Urothelium cell line (cell line): Measurements from ENCODE around the gene PLK5.

Experiments used
- DNase-seq: peaks from one replicate; pipeline ENCODE4 v3.0.0; 2011; ENCODE audit warnings: low spot score, mixed read lengths
- FAIRE-seq: peaks from 2 replicates; lab custom pipeline; 2011; peaks lifted over from hg19 to GRCh38; lab: Jason Lieb, UNC

PLK5 gene

DNA sequence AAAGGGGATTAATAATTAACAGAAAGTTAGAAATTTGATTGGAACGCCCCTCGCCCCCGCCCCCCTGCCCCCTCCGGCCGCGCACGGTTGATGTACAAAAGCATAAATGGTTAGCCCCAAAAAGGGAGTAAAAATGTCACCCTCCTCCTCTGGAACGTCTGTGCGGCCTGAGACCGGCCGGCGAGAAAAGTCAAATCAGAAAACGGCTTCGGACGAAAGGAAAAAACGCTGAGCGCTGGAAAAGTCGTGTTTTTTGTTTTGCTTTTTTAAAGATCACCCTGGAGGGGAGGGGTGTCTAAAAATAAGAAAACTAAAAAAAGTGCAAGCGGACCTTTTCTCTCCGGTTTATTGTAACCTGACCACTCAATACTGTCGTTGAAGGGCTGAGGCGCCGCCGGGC, 31.1 kb downstream of the PLK5 start:
- FAIRE-seq: no peak

GRCh38 chr19:1555487-1556389, 31.9 kb downstream of the PLK5 start:
- no peak for DNase-seq
- no peak for FAIRE-seq

More for the DNA sequence above, 31.1 kb downstream of the PLK5 start:
- DNase-seq: no peak

- DNase-seq: no peak
These were observed 32.7 kb downstream of the PLK5 start for GRCh38 chr19:1556390-1557070.

GRCh38 chr19:1558552-1558951, 34.7 kb downstream of the PLK5 start:
- no peak for FAIRE-seq

More at GRCh38 chr19:1556390-1557070, 32.7 kb downstream of the PLK5 start:
- no peak for FAIRE-seq

GRCh38 chr19:1560286-1560882, 36.5 kb downstream of the PLK5 start:
- DNase-seq: no peak
- no peak for FAIRE-seq

More at GRCh38 chr19:1558552-1558951, 34.7 kb downstream of the PLK5 start:
- DNase-seq: no peak

DNA sequence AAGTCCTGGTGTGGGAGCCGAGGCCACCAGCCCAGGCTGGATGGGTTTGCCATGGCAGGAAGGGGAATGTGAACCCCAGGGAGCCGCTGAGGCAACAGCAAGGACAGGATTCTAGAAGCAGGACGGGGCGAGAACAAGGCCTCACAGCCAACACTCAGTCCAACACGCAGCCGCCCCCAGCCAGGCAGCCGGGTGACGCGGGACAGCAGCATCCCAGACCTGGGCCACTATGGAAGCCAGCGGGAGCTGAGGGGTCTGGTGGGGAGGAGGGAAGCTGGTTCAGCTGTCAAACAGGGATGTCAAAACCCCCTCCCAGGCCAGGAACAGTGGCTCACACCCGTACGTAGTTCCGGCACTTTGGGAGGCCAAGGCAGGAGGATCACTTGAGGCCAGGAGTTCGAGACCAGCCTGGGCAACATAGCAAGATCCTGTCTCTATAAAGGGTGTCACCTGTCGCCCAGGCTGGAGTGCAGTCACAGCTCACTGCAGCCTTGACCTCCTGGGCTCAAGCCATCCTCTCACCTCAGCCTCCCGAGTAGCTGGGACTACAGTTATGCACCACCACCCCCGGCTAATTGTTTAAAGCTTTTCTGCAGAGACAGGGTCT, 37.5 kb downstream of the PLK5 start:
- FAIRE-seq (no peak), DNase-seq (no peak)

DNA sequence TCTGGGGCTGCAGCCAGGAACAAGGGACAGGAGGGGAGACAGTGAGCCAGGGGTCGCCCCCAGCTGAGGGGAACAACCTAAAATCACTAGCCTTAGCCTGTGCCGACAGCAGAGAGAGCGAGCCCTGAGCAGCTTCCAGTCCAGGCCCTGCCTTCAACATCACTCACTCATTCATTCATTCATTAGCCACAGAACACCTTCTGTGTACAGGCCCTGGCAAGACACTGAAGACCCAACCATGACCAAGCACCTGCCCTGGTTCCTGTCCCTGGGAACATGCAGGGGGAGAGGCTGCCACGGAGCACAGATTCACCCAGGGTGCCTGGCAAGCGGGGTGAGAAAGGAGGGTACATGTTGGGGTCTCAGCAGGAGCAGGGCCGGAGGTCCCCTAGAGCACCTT, 39.4 kb downstream of the PLK5 start:
- FAIRE-seq: no peak

DNA sequence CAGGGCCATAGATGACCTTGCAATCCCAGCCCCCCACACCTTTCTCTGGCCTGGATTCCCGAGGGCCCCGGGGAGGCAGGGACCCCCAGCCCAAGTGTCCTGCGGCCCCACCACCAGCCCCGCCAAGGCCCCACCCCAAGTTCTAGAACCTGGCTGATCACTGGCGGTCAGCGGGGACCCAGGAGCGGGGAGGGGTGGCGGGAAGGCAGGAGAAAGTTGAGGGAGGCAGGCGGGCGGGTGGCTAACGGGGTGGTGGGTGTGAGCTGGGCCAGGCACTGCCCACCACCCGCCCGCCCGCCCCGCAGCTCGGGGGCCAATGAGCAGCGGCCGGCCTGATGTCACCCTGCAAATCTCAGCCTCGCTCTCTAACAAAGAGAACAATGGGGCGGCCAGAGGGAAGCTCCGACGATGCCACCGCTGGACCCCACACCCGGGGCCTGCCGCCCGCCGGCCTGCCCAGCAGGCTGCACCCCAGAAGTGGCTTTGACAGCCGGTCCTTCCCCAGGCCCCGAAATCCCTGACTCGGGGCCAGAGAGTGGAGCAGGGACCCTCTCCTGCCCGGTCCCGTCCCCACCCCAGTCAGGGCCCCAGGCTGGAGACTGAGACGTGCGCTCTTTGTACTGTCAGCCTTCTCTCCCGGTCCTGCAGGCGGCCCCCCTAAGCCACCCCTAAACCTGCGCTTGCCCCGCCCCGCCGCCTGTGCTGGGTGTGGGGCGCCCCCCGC, 42.7 kb downstream of the PLK5 start:
- no peak for FAIRE-seq
- peak; percentile 83 for DNase-seq

More for the DNA sequence above, 39.4 kb downstream of the PLK5 start:
- no peak for DNase-seq

DNA sequence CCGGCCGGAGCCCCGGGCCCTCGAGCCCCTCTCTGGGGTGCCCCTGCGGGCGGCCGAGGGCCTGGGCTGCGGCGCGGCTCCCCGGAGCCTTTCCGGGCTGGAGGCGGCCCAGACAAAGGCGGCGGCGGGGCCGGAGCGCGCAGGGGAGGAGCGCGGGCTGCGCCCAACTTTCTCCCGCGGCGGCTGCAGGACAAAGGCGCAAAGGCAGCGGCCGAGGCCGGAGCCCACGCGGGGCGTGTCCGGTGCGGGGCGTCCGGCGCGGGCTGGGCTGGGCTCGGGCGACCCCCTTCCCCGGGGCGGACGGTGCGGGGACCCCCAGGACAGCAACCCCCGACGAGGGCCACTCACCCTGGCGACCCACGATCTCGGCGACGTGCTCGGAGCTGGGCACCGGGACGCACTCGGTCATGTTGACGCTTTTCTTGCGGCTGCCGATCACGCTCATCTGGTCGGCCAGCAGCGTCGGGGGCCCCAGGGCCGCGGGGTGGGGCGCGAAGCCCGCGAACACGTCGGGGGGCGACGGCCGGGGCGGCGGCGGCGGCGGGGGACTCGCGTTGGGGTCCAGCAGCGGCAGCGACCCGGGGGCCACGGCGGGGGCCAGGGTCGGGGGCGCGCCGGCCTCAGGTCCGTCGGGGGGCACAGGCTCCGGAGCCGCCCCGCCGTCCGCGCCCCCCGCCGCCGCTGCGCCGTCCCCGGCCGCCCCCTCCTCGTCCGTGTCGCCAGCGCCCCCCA, 43.4 kb downstream of the PLK5 start:
- FAIRE-seq: no peak
- DNase-seq: peak; percentile 36

- FAIRE-seq (no peak), DNase-seq (no peak)
These were observed 44.0 kb downstream of the PLK5 start for GRCh38 chr19:1567848-1568227.

DNA sequence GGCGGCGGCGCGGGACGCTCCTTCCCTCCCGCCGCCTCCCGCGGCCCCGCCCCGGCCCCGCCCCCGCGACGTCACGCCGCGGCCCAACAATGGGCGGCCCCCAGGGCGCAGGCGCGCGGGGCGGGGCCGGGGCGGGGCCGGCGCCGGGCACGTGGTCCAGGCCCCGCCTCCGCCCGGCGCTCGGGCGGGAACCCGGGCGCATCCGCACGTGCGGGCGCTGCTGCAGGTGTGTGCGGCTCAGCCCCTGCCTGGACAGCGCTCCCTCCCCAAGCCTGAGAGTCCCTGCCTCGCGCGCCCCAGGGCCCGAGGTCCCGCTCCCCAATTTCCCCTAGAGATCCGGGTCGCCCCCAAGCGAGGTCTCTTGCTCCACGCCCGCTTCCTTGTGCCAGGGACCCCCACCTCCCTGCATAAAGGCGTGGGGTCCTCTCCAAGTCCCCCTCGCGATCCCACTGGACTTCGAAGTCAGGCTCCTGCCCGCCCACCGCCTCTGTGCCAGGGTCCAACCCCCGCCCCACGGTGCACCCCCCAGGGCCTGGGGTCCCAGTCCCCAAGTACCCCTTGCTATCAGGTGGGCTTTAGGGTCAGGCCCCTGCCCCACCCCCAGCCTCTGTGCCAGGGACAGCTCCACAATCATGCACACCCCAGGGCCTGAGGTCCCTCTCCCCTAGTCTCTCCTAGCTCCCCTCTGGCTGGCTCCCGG, 44.6 kb downstream of the PLK5 start, which contains the start of gene MEX3D:
Gene MEX3D, minus strand, starts transcription at position 6 of the 700 bp plus-strand sequence. CDS start 267 bp downstream, outside the sequence.
- FAIRE-seq: no peak
- DNase-seq: peak; percentile 93

- FAIRE-seq (no peak), DNase-seq (no peak)
These were observed 46.1 kb downstream of the PLK5 start for GRCh38 chr19:1569997-1570396.

DNA sequence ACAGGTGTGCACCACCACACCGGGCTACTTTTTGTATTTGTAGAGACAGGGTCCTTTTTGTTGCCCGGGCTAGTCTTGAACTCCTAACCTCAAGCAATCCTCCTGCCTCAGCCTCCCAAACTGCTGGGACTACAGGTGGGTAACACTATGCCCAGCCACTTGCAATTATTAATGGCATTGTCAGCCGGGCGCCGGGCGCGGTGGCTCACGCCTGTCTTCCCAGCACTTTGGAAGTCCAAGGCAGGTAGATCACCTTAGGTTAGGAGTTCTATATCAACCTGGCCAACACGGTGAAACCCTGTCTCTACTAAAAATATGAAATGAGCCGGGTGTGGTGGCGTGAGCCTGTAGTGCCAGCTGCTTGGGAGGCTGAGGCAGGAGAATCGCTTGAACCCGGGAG, 47.0 kb downstream of the PLK5 start:
- no peak for FAIRE-seq
- DNase-seq: no peak

GRCh38 chr19:1571358-1571757, 47.5 kb downstream of the PLK5 start:
- FAIRE-seq: no peak
- DNase-seq: no peak

GRCh38 chr19:1572795-1573194, 48.9 kb downstream of the PLK5 start:
- FAIRE-seq: no peak
- no peak for DNase-seq

- no peak for FAIRE-seq
- DNase-seq: no peak
These were observed 50.7 kb downstream of the PLK5 start for GRCh38 chr19:1574354-1575136.

DNA sequence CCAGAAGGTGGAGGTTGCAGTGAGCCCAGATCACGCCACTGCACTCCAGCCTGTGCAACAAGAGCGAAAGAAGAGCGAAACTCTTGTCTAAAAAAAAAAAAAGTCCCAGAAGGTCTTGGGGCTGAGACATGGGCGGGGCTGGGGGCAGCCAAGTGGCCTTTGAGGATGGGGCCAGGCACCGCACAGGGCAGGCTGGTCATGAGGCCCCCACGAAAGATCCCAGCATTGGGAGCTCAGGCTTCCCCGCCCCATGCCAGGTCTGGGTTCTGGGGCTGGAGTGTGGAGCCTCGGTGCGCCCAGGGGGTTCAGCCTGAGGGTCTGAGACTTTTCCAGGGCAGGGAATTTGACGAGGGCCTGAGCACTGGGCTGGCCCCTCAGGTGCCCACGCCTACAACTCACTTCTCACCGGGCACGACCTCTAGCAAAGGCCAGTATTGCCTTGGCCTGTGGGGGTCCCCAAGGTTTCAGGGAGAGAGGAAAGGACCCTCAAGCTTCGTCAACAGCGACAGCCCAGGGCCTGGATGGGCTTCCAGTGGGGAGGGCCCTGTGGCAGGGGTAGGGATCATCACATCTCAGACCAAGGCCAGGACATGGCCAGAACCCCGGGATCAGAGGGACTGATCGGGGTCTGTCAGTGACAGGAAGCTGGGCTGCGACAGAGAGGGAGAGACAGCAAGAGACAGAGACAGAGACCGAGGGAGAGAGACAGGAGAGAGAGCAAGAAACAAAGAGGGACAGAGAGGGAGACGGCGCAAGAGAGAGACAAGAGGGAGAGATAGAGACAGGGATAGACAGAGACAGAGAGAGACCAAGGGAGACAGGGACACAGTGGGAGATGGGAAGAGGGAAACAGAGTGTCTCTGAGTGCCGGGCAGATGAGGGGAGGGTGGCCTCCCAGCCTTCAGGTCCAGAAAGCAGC, 51.7 kb downstream of the PLK5 start:
- no peak for DNase-seq
- no peak for FAIRE-seq
